ENCODE measurements around the gene MAPK12.

GRCh38 chr22:50285568-50286229 lies 24.2 kb upstream of the MAPK12 start:
- TF ChIP-seq CTCF (conservative IDR thresholded peaks at IDR 0.05; ENCODE audit: low read length) (no peak), EZH2phosphoT487 (IDR thresholded peaks at IDR 0.05; ENCODE audit: borderline replicate concordance) (no peak)
